ENCODE measurements around the gene GARIN3.

DNA sequence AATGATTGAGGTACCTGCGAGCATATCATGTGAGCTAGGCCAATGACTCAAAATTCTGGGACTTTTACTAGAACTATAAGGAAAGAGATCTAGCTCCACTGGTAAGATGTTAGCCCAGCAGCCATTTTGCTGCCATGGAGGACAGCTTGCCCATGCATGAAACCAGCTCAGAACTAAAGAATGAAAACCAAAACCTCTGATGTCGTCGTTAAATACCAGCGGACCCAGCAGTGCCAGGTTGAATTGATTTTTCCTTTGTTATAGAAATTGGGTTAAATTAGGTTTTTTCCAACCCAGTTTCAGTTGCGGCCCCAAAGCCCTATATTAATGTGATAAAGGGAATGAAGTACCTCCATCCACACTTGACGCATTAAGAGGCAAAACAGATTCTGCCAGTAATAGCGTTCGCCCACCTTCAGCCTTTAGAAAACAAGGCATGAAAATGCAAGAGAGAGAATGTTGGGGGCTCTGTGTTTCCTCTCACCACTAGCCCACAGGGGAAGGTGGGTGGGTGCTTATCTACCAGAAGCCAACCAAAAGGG is 9.1 kb upstream of the GARIN3 start:
- no peak for TF ChIP-seq YY1 (IDR thresholded peaks at IDR 0.05; ENCODE audit: insufficient read depth, insufficient read length)
- no peak for TF ChIP-seq ZNF274 (IDR thresholded peaks at IDR 0.05; ENCODE audit: low read depth, low read length)
- no peak for TF ChIP-seq SUZ12 (IDR thresholded peaks at IDR 0.05; ENCODE audit: extremely low read depth, insufficient read depth, insufficient read length)
